Nephron progenitor cell (in vitro differentiated cells): ENCODE results near the gene FGF12.

Experiments
- DNase-seq: peaks from one replicate; pipeline ENCODE4 v3.0.0; 2021
- H3K27ac Mint-ChIP-seq: 2 replicates; pipeline ENCODE4 v1.8.0; 2021; ENCODE audit warnings: mild to moderate bottlenecking, moderate library complexity, mixed read lengths
- H3K27me3 Mint-ChIP-seq: 2 replicates; pipeline ENCODE4 v1.8.0; 2021; ENCODE audit warnings: mild to moderate bottlenecking, low read depth, mixed read lengths; ENCODE audit not compliant: poor library complexity
- H3K36me3 Mint-ChIP-seq: 2 replicates; pipeline ENCODE4 v1.8.0; 2021; ENCODE audit warnings: low read depth, mixed read lengths
- H3K4me1 Mint-ChIP-seq: 2 replicates; pipeline ENCODE4 v1.8.0; 2021; ENCODE audit warnings: mixed read lengths
- H3K4me3 Mint-ChIP-seq: 2 replicates; pipeline ENCODE4 v1.8.0; 2021; ENCODE audit warnings: mild to moderate bottlenecking, moderate library complexity, mixed read lengths
- H3K9me3 Mint-ChIP-seq: 2 replicates; pipeline ENCODE4 v1.8.0; 2021; ENCODE audit warnings: mild to moderate bottlenecking, moderate library complexity, mixed read lengths
- TF ChIP-seq, protein P1 (sequence below): fragments of 200-600 bp; sonication (generic); IDR thresholded peaks from 2 replicates; pipeline ENCODE4 v1.5.0; 2021; ENCODE audit warnings: antibody characterized with exemption

The FGF12 gene

DNA sequence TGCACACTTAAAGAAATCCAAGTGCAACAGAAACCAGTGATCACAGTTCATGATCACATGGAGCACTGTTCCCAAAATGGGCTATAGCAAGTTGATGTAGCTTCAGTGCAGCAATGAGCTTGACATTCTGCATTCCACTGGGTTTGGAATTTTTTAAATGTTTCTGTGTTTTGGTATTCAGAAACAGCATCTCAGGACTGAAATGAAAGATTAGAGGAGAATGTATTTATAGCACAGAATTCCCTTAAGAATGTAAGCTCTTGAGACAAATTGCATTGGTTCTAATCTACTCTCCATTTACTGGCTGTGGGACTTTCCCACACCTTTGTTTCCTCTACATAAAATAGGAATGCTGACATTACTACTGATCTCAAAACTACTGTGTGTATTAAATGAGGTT, 162.7 kb downstream of the FGF12 start:
- Mint-ChIP-seq H3K9me3 (no peaks in the 10 kb centered on the region), H3K36me3 (no peaks in the 10 kb centered on the region), H3K4me3 (no peak overlapping the region), H3K4me1 (no peaks in the 10 kb centered on the region), H3K27me3 (peaks cover 11% of the 10 kb centered on the region), H3K27ac (no peak overlapping the region)
- TF ChIP-seq, protein P1, sequence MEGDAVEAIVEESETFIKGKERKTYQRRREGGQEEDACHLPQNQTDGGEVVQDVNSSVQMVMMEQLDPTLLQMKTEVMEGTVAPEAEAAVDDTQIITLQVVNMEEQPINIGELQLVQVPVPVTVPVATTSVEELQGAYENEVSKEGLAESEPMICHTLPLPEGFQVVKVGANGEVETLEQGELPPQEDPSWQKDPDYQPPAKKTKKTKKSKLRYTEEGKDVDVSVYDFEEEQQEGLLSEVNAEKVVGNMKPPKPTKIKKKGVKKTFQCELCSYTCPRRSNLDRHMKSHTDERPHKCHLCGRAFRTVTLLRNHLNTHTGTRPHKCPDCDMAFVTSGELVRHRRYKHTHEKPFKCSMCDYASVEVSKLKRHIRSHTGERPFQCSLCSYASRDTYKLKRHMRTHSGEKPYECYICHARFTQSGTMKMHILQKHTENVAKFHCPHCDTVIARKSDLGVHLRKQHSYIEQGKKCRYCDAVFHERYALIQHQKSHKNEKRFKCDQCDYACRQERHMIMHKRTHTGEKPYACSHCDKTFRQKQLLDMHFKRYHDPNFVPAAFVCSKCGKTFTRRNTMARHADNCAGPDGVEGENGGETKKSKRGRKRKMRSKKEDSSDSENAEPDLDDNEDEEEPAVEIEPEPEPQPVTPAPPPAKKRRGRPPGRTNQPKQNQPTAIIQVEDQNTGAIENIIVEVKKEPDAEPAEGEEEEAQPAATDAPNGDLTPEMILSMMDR, result no peak
- DNase-seq, result no peak

DNA sequence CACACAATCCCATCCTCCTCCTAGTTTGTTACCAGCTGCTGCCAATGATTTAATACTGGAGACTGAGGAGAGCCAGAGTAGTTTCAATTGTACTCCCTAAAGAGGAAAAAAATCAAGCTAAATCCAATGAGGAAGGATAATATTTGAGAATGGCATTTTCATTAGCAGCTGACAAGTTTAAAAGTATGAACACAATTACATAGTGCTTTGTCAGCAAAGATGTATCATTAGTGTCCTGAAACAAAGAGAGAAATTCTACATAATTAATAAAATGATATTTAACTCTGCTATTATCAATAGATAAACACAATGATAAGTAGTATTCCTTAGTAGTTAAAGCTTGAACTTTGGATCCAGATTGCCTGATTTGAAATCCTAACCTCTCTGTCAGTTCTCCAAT, 163.9 kb downstream of the FGF12 start:
- TF ChIP-seq, protein P1, result no peak
- no peaks in the 10 kb centered on the region for H3K9me3 Mint-ChIP-seq
- DNase-seq, result no peak
- H3K27me3 Mint-ChIP-seq, result peaks cover 7% of the 10 kb centered on the region
- H3K36me3 Mint-ChIP-seq, result no peaks in the 10 kb centered on the region
- no peak overlapping the region for H3K27ac Mint-ChIP-seq
- no peak overlapping the region for H3K4me3 Mint-ChIP-seq
- H3K4me1 Mint-ChIP-seq, result no peaks in the 10 kb centered on the region

DNA sequence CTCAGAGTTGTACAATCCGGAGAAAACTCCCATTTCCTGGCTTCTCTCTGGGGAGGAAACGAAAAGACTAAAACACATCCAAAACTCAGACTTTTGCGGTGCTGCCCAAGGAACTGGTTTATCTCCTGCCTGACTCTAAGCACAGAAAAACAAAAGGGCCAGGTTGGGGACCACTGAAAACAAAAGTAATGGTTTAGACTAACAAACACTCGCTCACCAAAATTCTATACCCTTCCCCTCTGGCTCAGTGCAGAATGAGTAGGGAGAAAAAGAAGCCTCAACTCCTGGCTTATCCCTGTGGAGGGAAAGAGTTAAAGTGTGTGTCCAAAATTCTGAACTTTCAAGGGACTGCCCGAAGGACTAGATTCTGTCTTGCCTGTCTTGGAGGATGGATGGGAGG, 173.6 kb downstream of the FGF12 start:
- no peak overlapping the region for H3K27ac Mint-ChIP-seq
- H3K36me3 Mint-ChIP-seq, result no peaks in the 10 kb centered on the region
- H3K4me3 Mint-ChIP-seq, result no peak overlapping the region
- peaks cover 14% of the 10 kb centered on the region for H3K9me3 Mint-ChIP-seq
- no peak for DNase-seq
- H3K27me3 Mint-ChIP-seq, result peaks cover 7% of the 10 kb centered on the region
- TF ChIP-seq, protein P1, result no peak
- H3K4me1 Mint-ChIP-seq, result no peaks in the 10 kb centered on the region

DNA sequence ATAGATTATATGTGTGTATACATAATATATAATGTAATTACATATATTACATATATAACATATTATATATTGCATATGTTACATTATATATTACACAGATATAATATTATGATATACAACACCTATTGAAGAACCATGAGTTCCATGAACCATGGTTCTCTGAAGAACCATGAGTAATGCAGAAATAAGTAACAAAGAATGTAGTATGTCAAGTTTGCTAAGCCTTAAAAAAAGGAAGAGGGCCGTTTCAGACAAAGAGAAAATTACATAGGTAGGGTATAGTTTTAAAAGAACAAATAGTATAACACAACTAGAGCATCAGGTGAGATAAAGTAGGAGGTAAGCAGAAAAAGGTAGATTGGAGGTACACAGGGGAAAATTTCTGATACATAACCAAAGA, 177.0 kb downstream of the FGF12 start:
- Mint-ChIP-seq H3K27me3 (peaks cover 6% of the 10 kb centered on the region), H3K36me3 (no peaks in the 10 kb centered on the region), H3K4me1 (no peaks in the 10 kb centered on the region), H3K27ac (no peak overlapping the region), H3K4me3 (no peak overlapping the region), H3K9me3 (peaks cover 14% of the 10 kb centered on the region)
- no peak for DNase-seq
- TF ChIP-seq, protein P1, result no peak

DNA sequence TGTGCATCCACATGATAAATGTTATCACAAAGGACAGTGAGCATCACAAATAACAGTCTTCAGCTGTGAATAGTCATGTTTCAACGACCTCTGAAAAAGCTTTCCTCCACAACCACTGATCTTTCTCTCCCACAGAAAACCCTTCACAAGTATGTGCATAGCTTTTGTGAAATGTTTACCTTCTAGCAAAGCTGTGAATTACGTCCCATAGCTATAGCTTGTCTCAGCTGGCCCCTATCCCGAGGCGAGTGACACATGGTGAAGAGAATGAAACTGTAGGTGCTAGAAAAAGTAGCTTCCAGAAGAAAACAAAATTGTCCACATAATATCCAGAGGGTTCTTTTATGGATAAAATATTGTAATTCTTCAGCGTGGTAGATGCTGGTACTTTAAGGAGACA, 182.0 kb downstream of the FGF12 start:
- Mint-ChIP-seq H3K36me3 (no peaks in the 10 kb centered on the region), H3K27me3 (peaks cover 9% of the 10 kb centered on the region), H3K4me3 (no peak overlapping the region), H3K4me1 (no peaks in the 10 kb centered on the region), H3K9me3 (no peaks in the 10 kb centered on the region), H3K27ac (no peak overlapping the region)
- no peak for DNase-seq
- TF ChIP-seq, protein P1, result no peak

DNA sequence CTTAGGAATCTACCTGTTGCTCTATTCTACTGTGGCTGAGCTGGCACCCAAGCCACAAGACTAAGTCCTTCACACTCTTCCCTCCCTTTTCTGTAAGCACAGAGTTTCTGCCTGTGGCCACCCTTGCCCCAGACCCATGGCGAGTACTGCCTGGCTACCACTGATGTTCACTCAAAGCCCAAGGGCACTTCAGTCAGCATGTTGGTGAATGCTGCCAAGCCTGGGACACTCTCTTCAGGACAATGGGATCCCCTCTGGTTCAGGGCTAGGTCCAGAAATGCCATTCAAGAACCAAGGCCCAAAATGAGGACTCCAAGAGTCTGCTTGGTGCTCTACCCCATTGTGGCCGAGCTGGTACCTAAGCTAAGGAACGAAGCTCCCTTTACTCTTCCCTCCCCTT, 184.2 kb downstream of the FGF12 start:
- TF ChIP-seq, protein P1, result no peak
- Mint-ChIP-seq H3K27me3 (peaks cover 9% of the 10 kb centered on the region), H3K4me1 (no peaks in the 10 kb centered on the region), H3K9me3 (no peaks in the 10 kb centered on the region), H3K4me3 (no peak overlapping the region), H3K27ac (no peak overlapping the region), H3K36me3 (no peaks in the 10 kb centered on the region)
- no peak for DNase-seq
